ENCODE measurements around the gene NUP50. TPM values are rescaled to one million over a fixed set of nuclear protein-coding genes. Genes with fewer than 3 reads are reported as not detected.

The NUP50 gene
- total and polyA plus RNA-seq, 4 donors, result 15.2 to 80.1 (median 46.9) TPM

DNA sequence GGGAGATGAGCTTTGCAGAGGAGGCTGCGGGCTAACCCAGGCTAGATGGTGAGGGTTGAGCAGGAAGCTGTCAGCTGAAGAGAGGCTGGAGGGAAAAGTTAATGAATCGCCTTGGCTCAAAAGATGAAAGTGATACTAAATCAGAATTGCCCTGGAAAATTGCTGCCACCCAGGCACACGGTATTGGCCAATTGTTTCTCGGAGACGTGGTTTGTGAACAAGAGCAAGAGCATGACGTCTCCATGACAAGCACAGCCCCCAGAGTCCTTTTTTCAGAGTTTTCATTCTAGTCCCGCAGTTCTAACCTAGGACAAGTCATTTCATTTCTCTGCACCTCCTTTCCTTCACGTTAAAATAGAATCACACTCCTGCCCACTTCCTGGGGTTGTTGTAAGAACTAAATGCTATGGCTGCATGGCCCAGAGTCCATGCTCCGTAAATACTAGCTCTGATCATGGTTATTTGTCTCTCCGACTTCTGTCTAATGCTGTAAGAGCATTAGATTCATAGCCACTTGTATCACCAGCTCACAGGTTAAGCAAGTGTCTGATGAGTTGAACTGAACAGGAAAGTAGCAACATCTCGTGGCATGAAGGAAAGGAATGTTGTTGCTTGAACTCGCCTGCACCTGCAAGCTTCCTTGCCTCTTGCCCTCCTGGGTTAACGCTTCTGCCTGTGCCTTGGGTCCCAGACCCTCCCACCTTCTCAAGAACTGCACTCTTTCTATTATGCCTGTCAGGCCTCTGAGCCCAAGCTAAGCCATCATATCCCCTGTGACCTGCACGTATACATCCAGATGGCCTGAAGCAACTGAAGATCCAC, 33.8 kb upstream of the NUP50 start:
- H3K27ac ChIP-seq (ENCODE audit: low read depth in 1 of 2, low read length in 1 of 2), result no peak overlapping the region
- 33 to 50% methylated on average over 14 of the region's 14 CpGs for WGBS, 2 donors
- TF ChIP-seq, protein P1, sequence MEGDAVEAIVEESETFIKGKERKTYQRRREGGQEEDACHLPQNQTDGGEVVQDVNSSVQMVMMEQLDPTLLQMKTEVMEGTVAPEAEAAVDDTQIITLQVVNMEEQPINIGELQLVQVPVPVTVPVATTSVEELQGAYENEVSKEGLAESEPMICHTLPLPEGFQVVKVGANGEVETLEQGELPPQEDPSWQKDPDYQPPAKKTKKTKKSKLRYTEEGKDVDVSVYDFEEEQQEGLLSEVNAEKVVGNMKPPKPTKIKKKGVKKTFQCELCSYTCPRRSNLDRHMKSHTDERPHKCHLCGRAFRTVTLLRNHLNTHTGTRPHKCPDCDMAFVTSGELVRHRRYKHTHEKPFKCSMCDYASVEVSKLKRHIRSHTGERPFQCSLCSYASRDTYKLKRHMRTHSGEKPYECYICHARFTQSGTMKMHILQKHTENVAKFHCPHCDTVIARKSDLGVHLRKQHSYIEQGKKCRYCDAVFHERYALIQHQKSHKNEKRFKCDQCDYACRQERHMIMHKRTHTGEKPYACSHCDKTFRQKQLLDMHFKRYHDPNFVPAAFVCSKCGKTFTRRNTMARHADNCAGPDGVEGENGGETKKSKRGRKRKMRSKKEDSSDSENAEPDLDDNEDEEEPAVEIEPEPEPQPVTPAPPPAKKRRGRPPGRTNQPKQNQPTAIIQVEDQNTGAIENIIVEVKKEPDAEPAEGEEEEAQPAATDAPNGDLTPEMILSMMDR (IDR thresholded peaks at IDR 0.05; ENCODE audit: control extremely low read depth, extremely low read depth), result no peak
- H3K4me3 ChIP-seq, result no peak overlapping the region
- no peak for DNase-seq
- peaks cover 0 to 10% (median 4%) of the 10 kb centered on the region in 4 donors for H3K9me3 ChIP-seq (ENCODE audit: control insufficient read depth in 4 of 4, insufficient read depth in 3 of 4, low read length in 3 of 4)
- no peak for ATAC-seq (ENCODE audit: insufficient read depth, low FRiP score)
- H3K27me3 ChIP-seq (ENCODE audit: control insufficient read depth in 3 of 3, insufficient read depth in 3 of 3, low read length in 2 of 3), result peaks cover 0 to 2% (median 0%) of the 10 kb centered on the region in 3 donors
- peaks cover 0 to 3% (median 0%) of the 10 kb centered on the region in 5 donors for H3K4me1 ChIP-seq (ENCODE audit: control insufficient read depth in 5 of 5, insufficient read depth in 5 of 5, low read length in 5 of 5)
- H3K36me3 ChIP-seq (ENCODE audit: control insufficient read depth in 4 of 4, insufficient read depth in 4 of 4, low read length in 4 of 4), result peaks cover 9 to 12% (median 11%) of the 10 kb centered on the region in 4 donors
- H3K9ac ChIP-seq (ENCODE audit: insufficient read depth in 1 of 2, low read length in 2 of 2), result no peak overlapping the region

DNA sequence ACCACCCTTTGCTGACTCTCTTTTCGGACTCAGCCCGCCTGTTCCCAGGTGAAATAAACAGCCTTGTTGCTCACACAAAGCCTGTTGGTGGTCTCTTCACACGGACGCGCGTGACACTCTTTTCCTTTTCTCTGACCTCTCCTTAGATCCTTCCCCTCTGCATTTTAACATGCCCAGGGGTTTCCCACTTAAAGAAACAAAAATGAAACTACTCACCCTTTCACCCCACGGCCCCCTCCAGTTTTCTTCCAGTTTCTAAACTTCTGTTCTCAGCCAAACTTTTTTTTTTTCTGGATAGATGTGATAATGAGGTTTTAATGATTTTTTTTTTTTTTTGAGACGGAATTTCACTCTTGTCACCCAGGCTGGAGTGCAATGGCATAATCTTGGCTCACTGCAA, 32.8 kb upstream of the NUP50 start:
- TF ChIP-seq, protein P1 (IDR thresholded peaks at IDR 0.05; ENCODE audit: control extremely low read depth, extremely low read depth), result no peak
- H3K27ac ChIP-seq (ENCODE audit: low read depth in 1 of 2, low read length in 1 of 2), result no peak overlapping the region
- H3K27me3 ChIP-seq (ENCODE audit: control insufficient read depth in 3 of 3, insufficient read depth in 3 of 3, low read length in 2 of 3), result no peaks in the 10 kb centered on the region
- peaks cover 9 to 13% (median 11%) of the 10 kb centered on the region in 4 donors for H3K36me3 ChIP-seq (ENCODE audit: control insufficient read depth in 4 of 4, insufficient read depth in 4 of 4, low read length in 4 of 4)
- DNase-seq (no peak), ATAC-seq (ENCODE audit: insufficient read depth, low FRiP score) (no peak)
- no peak overlapping the region for H3K4me3 ChIP-seq
- no peak overlapping the region for H3K9ac ChIP-seq (ENCODE audit: insufficient read depth in 1 of 2, low read length in 2 of 2)
- WGBS, 2 donors, result 76 to 82% methylated on average over 8 of the region's 8 CpGs
- peaks cover 0 to 3% (median 0%) of the 10 kb centered on the region in 5 donors for H3K4me1 ChIP-seq (ENCODE audit: control insufficient read depth in 5 of 5, insufficient read depth in 5 of 5, low read length in 5 of 5)
- H3K9me3 ChIP-seq (ENCODE audit: control insufficient read depth in 4 of 4, insufficient read depth in 3 of 4, low read length in 3 of 4), result peaks cover 0 to 13% (median 4%) of the 10 kb centered on the region in 4 donors

DNA sequence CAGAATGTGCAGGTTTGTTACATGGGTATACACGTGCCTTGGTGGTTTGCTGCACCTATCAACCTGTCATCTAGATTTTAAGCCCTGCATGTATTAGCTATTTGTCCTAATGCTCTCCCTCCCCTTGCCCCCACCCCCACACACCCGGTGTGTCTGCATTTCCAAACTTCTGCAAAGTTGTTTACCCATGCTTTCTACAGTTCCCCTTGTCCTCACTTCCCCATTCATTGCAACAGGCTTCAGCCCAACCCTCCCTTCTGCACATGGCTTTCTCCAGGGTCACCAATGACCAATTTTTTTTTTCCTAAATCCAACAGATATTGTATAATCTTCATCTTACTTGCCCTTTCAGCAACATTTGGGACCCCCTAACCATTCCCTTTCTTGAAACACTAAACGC, 32.0 kb upstream of the NUP50 start:
- Histone ChIP-seq H3K4me1 (ENCODE audit: control insufficient read depth in 5 of 5, insufficient read depth in 5 of 5, low read length in 5 of 5) (peaks cover 0 to 3% (median 0%) of the 10 kb centered on the region in 5 donors), H3K27ac (ENCODE audit: low read depth in 1 of 2, low read length in 1 of 2) (no peak overlapping the region), H3K27me3 (ENCODE audit: control insufficient read depth in 3 of 3, insufficient read depth in 3 of 3, low read length in 2 of 3) (no peaks in the 10 kb centered on the region), H3K36me3 (ENCODE audit: control insufficient read depth in 4 of 4, insufficient read depth in 4 of 4, low read length in 4 of 4) (peaks cover 9 to 13% (median 11%) of the 10 kb centered on the region in 4 donors), H3K9ac (ENCODE audit: insufficient read depth in 1 of 2, low read length in 2 of 2) (no peak overlapping the region), H3K9me3 (ENCODE audit: control insufficient read depth in 4 of 4, insufficient read depth in 3 of 4, low read length in 3 of 4) (peaks cover 0 to 13% (median 4%) of the 10 kb centered on the region in 4 donors), H3K4me3 (no peak overlapping the region)
- WGBS, 2 donors, result 29 to 61% methylated on average over 3 of the region's 3 CpGs
- TF ChIP-seq, protein P1 (IDR thresholded peaks at IDR 0.05; ENCODE audit: control extremely low read depth, extremely low read depth), result no peak
- ATAC-seq (ENCODE audit: insufficient read depth, low FRiP score), result peak; percentile 78
- no peak for DNase-seq
